HG03521 (cell line): ENCODE data around the gene P4HA3.
"Not testable (repeated sequence)": the region's sequence is repeated elsewhere in the genome, so short reads cannot be mapped to it uniquely, and the experiment has no call there.

Experiments used
- ATAC-seq: cut with Tn5 transposase; IDR thresholded peaks from one replicate; pipeline ENCODE4 v1.9.1; 2021; ENCODE audit warnings: mild to moderate bottlenecking, moderate library complexity; ENCODE audit not compliant: unreplicated experiment

P4HA3 gene

DNA sequence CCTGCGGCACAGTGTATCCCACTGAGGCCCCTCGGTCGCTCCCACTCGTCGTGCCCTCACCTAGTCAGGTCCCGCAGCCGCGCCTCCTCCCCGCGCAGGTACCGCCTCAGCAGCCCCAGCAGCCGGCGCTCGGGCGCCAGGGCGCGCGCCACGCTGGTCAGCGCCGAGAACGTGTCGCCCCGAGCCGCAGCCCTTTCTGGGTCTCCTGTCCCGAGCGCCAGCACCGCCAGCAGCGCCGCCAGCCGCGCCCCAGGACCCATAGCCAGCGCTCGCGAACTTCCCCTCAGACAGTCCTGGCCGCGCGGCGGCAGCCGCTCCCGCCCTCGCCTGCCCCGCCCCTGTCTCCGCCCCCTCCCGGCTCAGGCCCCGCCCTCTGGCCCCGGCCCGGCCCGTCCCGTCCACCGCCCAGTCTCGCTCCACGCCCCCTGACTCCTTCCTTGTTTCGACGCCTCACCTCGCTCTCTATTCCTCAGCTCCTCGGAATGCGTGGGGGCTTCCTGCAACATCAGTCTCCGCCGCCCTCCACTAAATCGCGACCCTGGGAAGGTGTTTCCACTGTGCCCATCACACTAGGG is at the start of gene P4HA3:
Gene P4HA3, minus strand, starts transcription at position 289 of the 575 bp plus-strand sequence. Its CDS starts 29 bp downstream, at position 260.
- no peak for ATAC-seq

GRCh38 chr11:74357449-74357848 is 46.0 kb upstream of the P4HA3 start:
- no peak for ATAC-seq

DNA sequence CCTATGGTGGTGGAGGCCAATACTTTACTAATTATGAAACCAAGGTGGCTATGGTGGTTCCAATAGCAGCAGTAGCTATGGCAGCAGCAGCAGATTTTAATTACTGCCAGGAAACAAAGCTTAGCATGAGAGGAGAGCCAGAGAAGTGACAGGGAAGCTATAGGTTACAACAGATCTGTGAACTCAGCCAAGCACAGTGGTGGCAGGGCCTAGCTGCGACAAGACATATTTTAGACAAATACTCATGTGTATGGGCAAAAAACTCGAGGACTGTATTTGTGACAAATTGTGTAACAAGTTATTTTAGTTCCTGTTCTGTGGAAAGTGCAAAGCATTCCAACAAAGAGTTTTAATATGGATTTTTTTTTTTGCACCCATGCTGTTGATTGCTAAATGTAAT is 44.2 kb upstream of the P4HA3 start:
- ATAC-seq = no peak

DNA sequence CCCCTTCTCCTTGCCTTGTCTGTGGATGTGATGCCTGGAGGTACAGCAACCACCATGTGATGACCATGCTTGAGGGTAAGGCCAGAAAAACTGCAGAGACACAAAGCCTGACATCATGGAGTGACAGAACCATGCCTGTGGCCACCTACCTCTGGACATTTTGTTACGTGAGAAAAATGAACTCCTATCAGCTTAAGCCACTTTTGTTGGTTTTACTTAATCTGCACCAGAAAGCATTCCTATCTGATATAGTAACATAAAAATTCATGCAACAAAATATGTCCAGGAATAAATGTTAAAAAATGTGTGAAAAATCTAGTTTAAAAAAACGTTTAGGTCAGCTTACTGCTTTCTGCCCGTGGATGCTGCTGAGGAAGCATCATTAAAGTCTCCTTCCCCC is 42.6 kb upstream of the P4HA3 start:
- ATAC-seq = no peak

GRCh38 chr11:74347381-74347780 is 35.9 kb upstream of the P4HA3 start:
- ATAC-seq = no peak

DNA sequence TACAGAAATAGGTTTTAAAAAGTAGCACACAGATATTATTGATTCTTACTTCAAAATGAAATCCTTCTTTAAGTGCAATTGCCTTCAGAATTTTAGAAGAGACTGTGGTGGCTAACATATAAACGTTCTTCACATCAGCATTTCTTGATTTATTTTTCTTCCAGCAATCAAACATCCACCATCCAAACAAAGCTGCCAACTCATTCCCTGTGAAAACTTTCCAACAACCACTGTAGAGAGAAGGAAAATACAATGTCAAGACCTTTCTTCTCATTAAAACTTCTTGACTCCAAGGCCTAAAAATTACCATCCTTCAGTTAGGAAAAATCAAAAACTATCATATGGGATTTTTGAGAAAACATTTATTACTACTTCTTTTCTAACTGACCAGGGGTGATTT is 34.0 kb upstream of the P4HA3 start:
- no peak for ATAC-seq

GRCh38 chr11:74341921-74342320 is 30.5 kb upstream of the P4HA3 start:
- ATAC-seq = no peak

DNA sequence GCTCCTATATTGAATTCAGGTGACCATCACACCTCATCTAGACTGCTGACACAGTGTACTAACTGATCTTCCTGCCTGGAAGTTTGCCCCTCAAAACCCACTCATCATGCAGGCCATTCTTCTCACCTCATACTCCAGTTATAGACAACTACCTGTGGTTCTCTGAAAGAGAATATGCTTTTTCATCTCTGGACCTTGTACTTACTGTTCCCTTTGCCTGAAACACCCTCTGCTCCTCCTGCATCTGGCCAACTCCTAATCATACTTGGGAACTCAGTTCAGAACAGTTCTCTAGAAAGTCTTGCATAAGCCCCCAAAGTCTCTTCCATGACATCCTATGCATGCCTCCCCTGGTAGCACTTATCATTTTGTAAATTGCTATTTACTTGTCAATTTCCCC is 28.2 kb upstream of the P4HA3 start:
- no peak for ATAC-seq

GRCh38 chr11:74338963-74339362 is 27.5 kb upstream of the P4HA3 start:
- ATAC-seq = no peak

- ATAC-seq = no peak
These were observed 21.8 kb upstream of the P4HA3 start for GRCh38 chr11:74333193-74333592.

GRCh38 chr11:74332291-74332690 is 20.9 kb upstream of the P4HA3 start:
- no peak for ATAC-seq

GRCh38 chr11:74331000-74331399 is 19.6 kb upstream of the P4HA3 start:
- not testable (repeated sequence) for ATAC-seq

DNA sequence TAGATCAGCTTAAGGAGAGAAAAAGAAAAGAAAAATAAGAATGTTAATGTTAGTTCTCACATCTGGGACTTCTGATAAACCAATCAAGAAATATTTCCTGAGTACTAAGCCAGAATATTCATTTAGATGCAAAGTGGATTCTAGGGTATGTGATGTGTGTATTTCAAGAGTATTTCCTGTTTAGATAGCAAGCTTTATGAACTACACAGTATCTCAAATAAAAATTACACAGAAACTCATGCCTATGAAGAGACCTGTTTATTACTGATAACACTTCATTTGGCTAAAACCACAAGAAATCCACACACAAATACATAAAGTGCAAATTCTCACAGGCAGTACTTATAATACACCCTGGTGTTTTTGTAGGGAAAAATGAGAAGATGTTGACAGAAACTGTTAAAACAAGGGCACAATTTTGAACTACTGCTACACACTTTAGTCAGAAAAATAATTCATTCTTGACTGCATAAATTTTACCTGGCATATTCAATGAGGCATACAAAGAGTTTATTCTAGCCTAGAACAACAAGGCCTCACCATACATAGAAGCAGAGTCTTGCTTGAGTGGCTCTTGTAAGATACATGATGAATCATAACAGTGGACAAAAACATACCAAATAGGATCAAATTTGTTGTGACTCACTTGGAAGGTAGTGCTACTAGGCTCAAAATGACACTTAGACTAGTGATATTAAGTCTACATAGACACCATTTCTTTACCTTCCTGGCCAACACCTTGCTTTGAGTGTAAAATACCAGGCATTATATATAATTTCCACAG is 18.8 kb upstream of the P4HA3 start:
- ATAC-seq = no peak

- no peak for ATAC-seq
These were observed 15.6 kb upstream of the P4HA3 start for GRCh38 chr11:74327076-74327475.

DNA sequence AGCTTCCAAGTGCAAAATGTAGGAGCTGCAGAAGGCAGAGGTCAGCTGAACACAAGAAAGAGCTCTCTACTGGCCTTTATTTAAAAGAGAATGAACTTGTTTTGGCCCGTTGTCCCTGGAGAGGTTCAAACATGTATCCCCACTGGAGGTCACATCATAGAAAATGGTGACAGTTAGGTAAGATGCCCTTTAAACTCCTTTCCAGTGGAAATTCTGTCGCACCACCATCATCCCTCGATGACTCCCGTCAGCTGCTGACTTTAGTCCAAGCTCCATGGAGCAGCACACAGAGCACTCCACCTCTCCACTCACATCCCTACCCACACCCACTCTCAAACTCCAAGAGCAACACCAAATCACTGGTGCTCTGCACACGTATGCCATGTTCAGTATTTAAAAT is 15.2 kb upstream of the P4HA3 start:
- ATAC-seq = no peak

- ATAC-seq = no peak
These were observed 14.5 kb upstream of the P4HA3 start for GRCh38 chr11:74325649-74326645.

GRCh38 chr11:74322667-74323066 is 11.2 kb upstream of the P4HA3 start:
- no peak for ATAC-seq

GRCh38 chr11:74321487-74322188 is 10.2 kb upstream of the P4HA3 start:
- no peak for ATAC-seq

GRCh38 chr11:74320538-74320937 is 9.1 kb upstream of the P4HA3 start:
- no peak for ATAC-seq

- no peak for ATAC-seq
These were observed 7.8 kb upstream of the P4HA3 start for GRCh38 chr11:74319139-74319816.
